CD4-positive, alpha-beta T cell treated with Interleukin-17A for 1 hour (primary cell): ENCODE measurements around the gene DCTN4.

Experiments used
- DNase-seq: peaks from one replicate; pipeline ENCODE4 v3.0.0-alpha.2; 2020

Gene DCTN4

GRCh38 chr5:150731669-150732242 lies 27.1 kb downstream of the DCTN4 start:
- no peak for DNase-seq

- no peak for DNase-seq
These were observed 29.0 kb downstream of the DCTN4 start for GRCh38 chr5:150729859-150730258.

- no peak for DNase-seq
These were observed 35.0 kb downstream of the DCTN4 start for GRCh38 chr5:150723845-150724244.

GRCh38 chr5:150710165-150710564 lies 48.7 kb downstream of the DCTN4 start:
- peak; percentile 19 for DNase-seq

- no peak for DNase-seq
These were observed 51.9 kb downstream of the DCTN4 start for GRCh38 chr5:150706776-150707390.

GRCh38 chr5:150703762-150704161 lies 55.1 kb downstream of the DCTN4 start:
- no peak for DNase-seq

GRCh38 chr5:150700594-150701377 lies 58.0 kb downstream of the DCTN4 start, which contains the start of gene RBM22:
TSS of gene RBM22 (minus strand) at chr5:150701062. CDS start at chr5:150700985, 77 bp downstream.
- DNase-seq: peak; percentile 93

- DNase-seq: no peak
These were observed 58.6 kb downstream of the DCTN4 start for GRCh38 chr5:150700246-150700593.

- DNase-seq: no peak
These were observed 64.2 kb downstream of the DCTN4 start for GRCh38 chr5:150694612-150695011.

- DNase-seq: no peak
These were observed 66.5 kb downstream of the DCTN4 start for GRCh38 chr5:150692276-150692675.

GRCh38 chr5:150690760-150691159 lies 68.1 kb downstream of the DCTN4 start:
- DNase-seq: no peak

GRCh38 chr5:150689120-150689519 lies 69.7 kb downstream of the DCTN4 start:
- no peak for DNase-seq

GRCh38 chr5:150676578-150676977 lies 82.2 kb downstream of the DCTN4 start:
- DNase-seq: no peak

GRCh38 chr5:150675069-150675468 lies 83.7 kb downstream of the DCTN4 start:
- no peak for DNase-seq

- no peak for DNase-seq
These were observed 84.4 kb downstream of the DCTN4 start for GRCh38 chr5:150674341-150674821.

- no peak for DNase-seq
These were observed 85.9 kb downstream of the DCTN4 start for GRCh38 chr5:150672884-150673275.

GRCh38 chr5:150672237-150672883 lies 86.5 kb downstream of the DCTN4 start:
- peak; percentile 20 for DNase-seq

- DNase-seq: peak; percentile 10
These were observed 87.1 kb downstream of the DCTN4 start for GRCh38 chr5:150671509-150672236.

GRCh38 chr5:150670948-150671310 lies 87.9 kb downstream of the DCTN4 start:
- DNase-seq: no peak

- no peak for DNase-seq
These were observed 88.4 kb downstream of the DCTN4 start for GRCh38 chr5:150670275-150670947.

GRCh38 chr5:150665044-150665443 lies 93.8 kb downstream of the DCTN4 start:
- DNase-seq: no peak

- DNase-seq: no peak
These were observed 94.9 kb downstream of the DCTN4 start for GRCh38 chr5:150663936-150664335.
